HG03097 (cell line): Measurements from ENCODE around the gene SDC3.
A peak's percentile ranks its signal among the peaks of the same experiment; 100 is the strongest.

Source experiments
- ATAC-seq: cut with Tn5 transposase; IDR thresholded peaks from one replicate; pipeline ENCODE4 v1.9.1; 2021; ENCODE audit not compliant: unreplicated experiment, low FRiP score

SDC3 gene

GRCh38 chr1:30824736-30825429 lies 83.7 kb downstream of the SDC3 start:
- ATAC-seq = no peak

- ATAC-seq = peak; percentile 76
Observed at GRCh38 chr1:30823969-30824735, 84.4 kb downstream of the SDC3 start.

- no peak for ATAC-seq
Observed at GRCh38 chr1:30823627-30823968, 85.0 kb downstream of the SDC3 start.

GRCh38 chr1:30822966-30823581 lies 85.5 kb downstream of the SDC3 start:
- no peak for ATAC-seq

- no peak for ATAC-seq
Observed at GRCh38 chr1:30822006-30822405, 86.6 kb downstream of the SDC3 start.

GRCh38 chr1:30820299-30820698 lies 88.3 kb downstream of the SDC3 start:
- ATAC-seq = no peak
